NCI-H82 treated with DMSO at 0.1 percent for 48 hours (cell line): Measurements from ENCODE around the gene PPM1M.

Source experiments
- DNase-seq: peaks from one replicate; lab custom pipeline; 2025; ENCODE audit not compliant: unreplicated experiment; lab: John Stamatoyannopoulos, UW

Gene PPM1M

GRCh38 chr3:52294320-52295150, 49.0 kb downstream of the PPM1M start:
- no peak for DNase-seq

DNA sequence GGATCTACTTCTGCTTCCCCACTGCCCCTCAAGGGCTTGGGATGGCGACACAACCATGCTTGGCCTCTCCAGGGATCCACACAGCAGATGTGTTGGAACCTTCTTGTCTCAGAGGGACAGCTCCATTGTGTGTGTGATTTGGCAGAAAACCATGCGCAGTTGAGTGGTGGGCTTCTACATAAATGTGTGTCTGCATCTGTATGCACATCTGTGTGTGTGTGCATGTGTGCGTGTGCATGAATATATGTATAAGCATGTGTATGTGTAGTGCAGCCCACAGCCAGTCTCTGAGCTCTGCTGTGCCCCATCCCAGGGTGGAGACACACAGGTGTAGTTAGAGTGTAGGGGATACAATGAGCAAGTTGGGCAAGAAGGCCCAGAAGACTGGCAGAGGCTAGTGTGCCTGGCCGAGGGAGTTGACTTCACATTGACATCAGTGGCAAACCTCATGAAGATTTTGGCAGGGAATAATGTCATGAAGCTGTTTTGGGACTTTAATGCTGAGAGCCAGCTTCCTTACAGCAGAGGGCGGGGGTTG, 50.2 kb downstream of the PPM1M start:
- no peak for DNase-seq

GRCh38 chr3:52297242-52298148, 51.9 kb downstream of the PPM1M start:
- no peak for DNase-seq

GRCh38 chr3:52298149-52299098, 52.9 kb downstream of the PPM1M start:
- DNase-seq = no peak

DNA sequence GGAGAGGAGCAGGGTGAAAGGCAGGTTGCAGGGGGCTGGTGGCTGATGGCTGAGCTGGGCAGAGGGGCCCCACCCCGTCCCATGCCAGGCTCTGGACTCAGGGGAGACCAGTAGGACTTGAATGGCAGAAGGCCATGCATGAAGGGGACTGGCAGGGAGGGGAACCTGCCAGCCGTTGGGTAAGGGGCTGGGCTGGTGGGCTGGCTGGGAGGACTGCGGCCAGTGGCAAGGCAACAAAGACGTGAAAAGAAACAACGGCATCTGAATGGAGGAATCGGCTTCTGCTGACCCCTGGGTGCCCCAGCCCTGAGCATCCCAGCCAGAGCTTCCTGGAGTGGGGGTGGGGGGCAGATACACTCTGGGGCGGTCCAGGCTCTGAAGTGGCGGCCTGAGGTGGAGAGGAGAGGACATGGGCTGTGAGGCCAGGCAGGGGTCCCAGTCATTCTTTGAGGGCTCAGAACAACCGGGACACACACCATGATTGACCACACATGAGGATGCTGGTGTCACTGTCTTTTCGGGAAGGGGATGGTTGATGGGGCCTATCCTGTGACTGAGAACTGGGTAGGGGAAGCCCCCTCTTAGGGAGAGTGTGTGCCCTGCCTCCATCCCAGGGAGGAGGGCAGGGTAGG, 53.8 kb downstream of the PPM1M start:
- DNase-seq = no peak
